Mammary epithelial cell (primary cell): ENCODE results near the gene LY6G6D.

Experiments used
- CTCF ChIP-seq, 2 donors: IDR thresholded peaks in 1 of 2; conservative IDR thresholded peaks in 1 of 2; 2 replicates each; pipeline ENCODE4 v1.5.1; 2011 to 2012; ENCODE audit warnings: inconsistent platforms in 2 of 2, low read length in 2 of 2, mild to moderate bottlenecking in 2 of 2, control low read depth in 1 of 2, low read depth in 1 of 2; ENCODE audit not compliant: insufficient read depth in 1 of 2; ENCODE audit errors: extremely low read depth in 1 of 2
- EZH2 ChIP-seq: IDR thresholded peaks from 2 replicates; pipeline ENCODE4 v1.6.1; 2012; ENCODE audit warnings: low read length, inconsistent platforms, borderline replicate concordance

DNA sequence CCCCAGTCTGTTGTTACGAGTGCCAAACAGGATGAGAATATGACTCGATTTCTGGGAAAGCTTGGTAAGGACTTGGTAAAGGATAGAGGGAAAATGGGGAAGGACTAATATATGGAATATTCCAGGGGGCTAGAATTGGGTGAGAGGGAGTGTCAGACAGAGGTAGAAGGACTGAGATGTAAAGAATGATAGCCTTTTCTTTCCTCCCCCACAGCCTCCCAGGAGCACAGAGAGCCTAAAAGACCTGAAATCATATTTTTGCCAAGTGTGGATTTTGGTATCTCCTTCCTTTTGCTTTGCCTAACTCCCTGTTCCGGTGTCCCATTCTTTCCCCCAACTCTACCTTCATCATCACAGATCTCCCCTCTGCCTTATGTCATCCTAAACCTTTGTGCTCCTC is 27.7 kb downstream of the LY6G6D start:
- no peak for TF ChIP-seq CTCF (conservative IDR thresholded peaks at IDR 0.05 in 1 of 2, IDR thresholded peaks at IDR 0.05 in 1 of 2; ENCODE audit: extremely low read depth in 1 of 2, insufficient read depth in 1 of 2, low read depth in 1 of 2, low read length in 2 of 2)
- no peak for TF ChIP-seq EZH2
